ENCODE data around the gene KCNIP3. TPM values are rescaled to one million over a fixed set of nuclear protein-coding genes. Genes with fewer than 3 reads are reported as not detected.
"Not testable (repeated sequence)": the region's sequence is repeated elsewhere in the genome, so short reads cannot be mapped to it uniquely, and the experiment has no call there.

Gene KCNIP3
- total RNA-seq, 1 donor from 2014 or later = 6.0 TPM

DNA sequence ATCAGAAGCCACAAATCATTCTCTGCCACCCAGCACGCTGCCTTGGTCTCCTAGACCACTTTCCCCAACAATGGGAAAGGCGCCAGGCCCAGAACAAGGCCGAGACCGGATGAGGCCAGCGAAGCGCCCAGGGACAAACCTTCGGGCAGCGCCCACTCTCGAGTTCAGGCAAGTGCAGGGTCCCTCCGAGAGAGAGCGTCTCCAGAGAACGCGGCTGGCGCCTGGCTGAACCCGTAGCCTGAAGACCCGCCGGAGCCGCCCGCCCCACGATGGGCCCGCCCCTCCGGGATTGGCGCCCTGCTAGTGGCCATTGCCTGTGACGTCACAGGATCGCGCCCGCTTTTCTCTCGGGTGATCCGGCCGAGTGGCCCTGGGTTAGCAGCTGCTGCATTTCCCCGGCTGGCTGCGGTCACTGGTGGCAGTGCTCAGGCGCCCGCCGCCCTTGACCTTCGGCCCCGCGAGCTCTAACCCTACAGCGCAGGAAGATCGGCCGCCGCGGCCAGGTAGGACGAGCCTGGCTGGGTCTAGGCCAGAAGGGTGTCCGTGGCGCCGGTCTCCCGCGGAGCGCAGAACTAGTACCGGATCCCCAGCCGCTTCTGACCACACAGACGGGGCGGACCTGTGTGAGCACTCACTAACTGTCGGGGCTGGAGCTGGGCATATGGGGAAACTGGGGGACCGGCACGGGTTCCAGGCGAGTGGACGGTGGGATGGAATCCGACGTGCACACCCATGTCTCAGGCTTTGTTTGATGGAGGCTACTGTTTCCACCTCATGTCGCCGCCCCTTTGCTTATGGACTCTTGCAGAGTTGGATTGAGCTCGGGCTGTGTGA is 105.4 kb downstream of the KCNIP3 start, which contains the start of gene FAHD2A:
TSS of gene FAHD2A (plus strand) at position 339 of the 834 bp plus-strand sequence. CDS start 2,851 bp downstream, outside the sequence.
- peak within 1 kb of the TSS; percentile 98 for H3K4me3 Mint-ChIP-seq (ENCODE audit: unreplicated experiment)

GRCh38 chr2:95403204-95403721 is 106.1 kb downstream of the KCNIP3 start:
- not testable (repeated sequence) for H3K36me3 Mint-ChIP-seq (ENCODE audit: low read depth); DNase-seq (ENCODE audit: low spot score); H3K27me3 Mint-ChIP-seq (ENCODE audit: low read depth); H3K9me3 Mint-ChIP-seq (ENCODE audit: low read depth)
- Mint-ChIP-seq H3K27ac (ENCODE audit: unreplicated experiment) (peak overlapping the region; percentile 98), H3K4me3 (ENCODE audit: unreplicated experiment) (peak overlapping the region; percentile 98), H3K4me1 (ENCODE audit: low read depth) (peaks cover 25% of the 10 kb centered on the region)
- TF ChIP-seq, protein P1, sequence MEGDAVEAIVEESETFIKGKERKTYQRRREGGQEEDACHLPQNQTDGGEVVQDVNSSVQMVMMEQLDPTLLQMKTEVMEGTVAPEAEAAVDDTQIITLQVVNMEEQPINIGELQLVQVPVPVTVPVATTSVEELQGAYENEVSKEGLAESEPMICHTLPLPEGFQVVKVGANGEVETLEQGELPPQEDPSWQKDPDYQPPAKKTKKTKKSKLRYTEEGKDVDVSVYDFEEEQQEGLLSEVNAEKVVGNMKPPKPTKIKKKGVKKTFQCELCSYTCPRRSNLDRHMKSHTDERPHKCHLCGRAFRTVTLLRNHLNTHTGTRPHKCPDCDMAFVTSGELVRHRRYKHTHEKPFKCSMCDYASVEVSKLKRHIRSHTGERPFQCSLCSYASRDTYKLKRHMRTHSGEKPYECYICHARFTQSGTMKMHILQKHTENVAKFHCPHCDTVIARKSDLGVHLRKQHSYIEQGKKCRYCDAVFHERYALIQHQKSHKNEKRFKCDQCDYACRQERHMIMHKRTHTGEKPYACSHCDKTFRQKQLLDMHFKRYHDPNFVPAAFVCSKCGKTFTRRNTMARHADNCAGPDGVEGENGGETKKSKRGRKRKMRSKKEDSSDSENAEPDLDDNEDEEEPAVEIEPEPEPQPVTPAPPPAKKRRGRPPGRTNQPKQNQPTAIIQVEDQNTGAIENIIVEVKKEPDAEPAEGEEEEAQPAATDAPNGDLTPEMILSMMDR (IDR thresholded peaks at IDR 0.05) = peak; percentile 76

More for the DNA sequence above, 105.4 kb downstream of the KCNIP3 start, which contains the start of gene FAHD2A:
- TF ChIP-seq, protein P1 (IDR thresholded peaks at IDR 0.05) = no peak
- Mint-ChIP-seq H3K9me3 (ENCODE audit: low read depth) (no peaks in the 10 kb centered on the region), H3K36me3 (ENCODE audit: low read depth) (no peaks in the 10 kb centered on the region), H3K27ac (ENCODE audit: unreplicated experiment) (peak within 1 kb of the TSS; percentile 98), H3K4me1 (ENCODE audit: low read depth) (peaks cover 25% of the 10 kb centered on the region), H3K27me3 (ENCODE audit: low read depth) (no peaks in the 10 kb centered on the region)
- peak; percentile 98 for DNase-seq (ENCODE audit: low spot score)

GRCh38 chr2:95403824-95404223 is 106.7 kb downstream of the KCNIP3 start:
- peaks cover 25% of the 10 kb centered on the region for H3K4me1 Mint-ChIP-seq (ENCODE audit: low read depth)
- not testable (repeated sequence) for H3K9me3 Mint-ChIP-seq (ENCODE audit: low read depth); H3K36me3 Mint-ChIP-seq (ENCODE audit: low read depth); H3K27ac Mint-ChIP-seq (ENCODE audit: unreplicated experiment); H3K27me3 Mint-ChIP-seq (ENCODE audit: low read depth); DNase-seq (ENCODE audit: low spot score)
- H3K4me3 Mint-ChIP-seq (ENCODE audit: unreplicated experiment) = peak overlapping the region; percentile 98

DNA sequence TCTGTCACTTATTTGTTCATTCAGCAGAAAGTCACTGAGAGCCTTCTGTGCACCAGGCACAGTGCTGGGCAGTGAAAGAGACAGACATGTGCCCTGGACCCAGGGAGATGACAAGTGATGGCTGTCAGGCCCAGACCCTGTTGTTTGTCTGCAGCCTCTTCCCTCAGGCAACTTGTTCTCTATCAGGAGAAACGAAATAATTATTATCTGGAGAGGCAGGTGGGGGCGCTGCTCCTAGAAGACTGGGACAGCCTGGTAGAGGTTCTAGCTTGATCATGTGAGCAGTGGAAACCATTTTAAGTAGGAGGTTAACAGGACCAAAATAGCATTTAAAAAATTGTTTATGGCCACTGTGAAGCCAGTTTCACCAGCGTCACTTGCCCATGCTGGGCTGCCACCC is 107.5 kb downstream of the KCNIP3 start:
- not testable (repeated sequence) for H3K36me3 Mint-ChIP-seq (ENCODE audit: low read depth); H3K9me3 Mint-ChIP-seq (ENCODE audit: low read depth); H3K27me3 Mint-ChIP-seq (ENCODE audit: low read depth); DNase-seq (ENCODE audit: low spot score); H3K27ac Mint-ChIP-seq (ENCODE audit: unreplicated experiment); H3K4me3 Mint-ChIP-seq (ENCODE audit: unreplicated experiment)
- H3K4me1 Mint-ChIP-seq (ENCODE audit: low read depth) = peaks cover 25% of the 10 kb centered on the region

DNA sequence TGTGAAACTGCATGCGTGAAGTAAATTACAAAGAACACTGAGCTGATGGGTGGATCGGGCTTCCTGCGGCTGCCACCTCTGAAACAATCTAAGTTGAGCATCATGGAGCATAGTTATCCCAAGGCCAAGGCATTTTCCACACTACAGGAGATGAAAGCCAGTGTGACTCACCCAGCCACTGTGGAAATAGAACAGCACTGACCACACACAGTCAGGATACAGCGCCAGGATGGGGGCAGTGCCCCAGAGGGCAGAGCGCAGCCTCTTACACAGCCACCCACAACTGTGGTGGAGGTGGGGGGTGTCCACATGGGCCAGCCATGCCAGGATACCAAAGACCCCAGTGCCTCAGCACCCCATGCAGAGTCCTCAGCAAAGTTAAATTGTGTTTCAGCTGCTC is 114.1 kb downstream of the KCNIP3 start:
- not testable (repeated sequence) for H3K4me1 Mint-ChIP-seq (ENCODE audit: low read depth); H3K36me3 Mint-ChIP-seq (ENCODE audit: low read depth); DNase-seq (ENCODE audit: low spot score); H3K27me3 Mint-ChIP-seq (ENCODE audit: low read depth); H3K9me3 Mint-ChIP-seq (ENCODE audit: low read depth); H3K4me3 Mint-ChIP-seq (ENCODE audit: unreplicated experiment); H3K27ac Mint-ChIP-seq (ENCODE audit: unreplicated experiment)

DNA sequence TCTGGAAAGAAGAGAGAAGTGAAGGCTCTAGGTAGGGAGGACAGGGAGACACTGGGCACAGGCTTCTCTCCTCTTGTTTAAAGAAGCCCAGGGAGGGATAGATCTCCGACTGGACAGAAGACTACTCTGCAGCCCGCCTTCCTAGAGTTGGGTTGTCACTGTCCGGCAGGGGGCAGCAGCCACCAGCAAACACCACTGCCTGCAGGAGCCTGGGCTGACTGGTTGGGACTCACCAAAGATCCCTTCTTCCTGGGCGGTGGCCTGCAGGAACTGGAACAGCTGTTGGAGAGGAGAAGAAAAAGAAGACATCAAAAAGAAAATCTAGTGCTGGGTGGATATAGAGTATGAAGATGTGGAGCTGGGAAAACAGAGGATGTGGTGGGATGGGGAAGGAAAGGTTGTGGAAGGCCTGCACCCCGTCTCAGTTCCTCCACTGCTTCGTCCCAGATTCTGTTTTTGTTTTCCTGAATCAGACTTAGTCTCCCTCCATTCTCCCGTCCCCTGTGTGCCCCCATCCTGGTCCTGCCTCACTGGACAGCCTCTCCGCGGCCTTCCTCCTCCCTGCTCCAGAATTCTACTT is 117.0 kb downstream of the KCNIP3 start:
- TF ChIP-seq, protein P1 (IDR thresholded peaks at IDR 0.05) = peak; percentile 90
- not testable (repeated sequence) for DNase-seq (ENCODE audit: low spot score); H3K36me3 Mint-ChIP-seq (ENCODE audit: low read depth); H3K4me3 Mint-ChIP-seq (ENCODE audit: unreplicated experiment); H3K4me1 Mint-ChIP-seq (ENCODE audit: low read depth); H3K9me3 Mint-ChIP-seq (ENCODE audit: low read depth); H3K27ac Mint-ChIP-seq (ENCODE audit: unreplicated experiment); H3K27me3 Mint-ChIP-seq (ENCODE audit: low read depth)

DNA sequence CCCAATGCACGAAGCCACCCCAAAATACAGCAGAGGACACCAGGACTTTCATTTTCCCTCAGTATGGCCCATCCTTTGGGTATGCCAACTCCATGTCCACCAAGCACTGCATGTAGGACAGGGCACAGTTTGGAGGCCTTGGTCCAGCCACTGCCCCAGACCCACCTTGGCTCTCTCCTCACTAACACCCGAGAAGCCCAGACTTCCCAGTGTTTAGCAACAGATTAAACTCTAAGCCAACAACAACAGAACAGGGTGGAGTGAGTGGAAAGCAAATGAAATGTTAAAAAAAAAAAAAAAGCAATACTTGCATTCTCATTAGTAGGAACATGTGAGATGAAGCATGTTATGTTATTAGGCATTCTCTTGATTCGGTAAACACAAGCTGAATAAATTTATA is 118.0 kb downstream of the KCNIP3 start:
- DNase-seq (ENCODE audit: low spot score); H3K27ac Mint-ChIP-seq (ENCODE audit: unreplicated experiment); H3K4me1 Mint-ChIP-seq (ENCODE audit: low read depth); H3K27me3 Mint-ChIP-seq (ENCODE audit: low read depth); H3K36me3 Mint-ChIP-seq (ENCODE audit: low read depth); H3K4me3 Mint-ChIP-seq (ENCODE audit: unreplicated experiment); H3K9me3 Mint-ChIP-seq (ENCODE audit: low read depth): not testable (repeated sequence)

DNA sequence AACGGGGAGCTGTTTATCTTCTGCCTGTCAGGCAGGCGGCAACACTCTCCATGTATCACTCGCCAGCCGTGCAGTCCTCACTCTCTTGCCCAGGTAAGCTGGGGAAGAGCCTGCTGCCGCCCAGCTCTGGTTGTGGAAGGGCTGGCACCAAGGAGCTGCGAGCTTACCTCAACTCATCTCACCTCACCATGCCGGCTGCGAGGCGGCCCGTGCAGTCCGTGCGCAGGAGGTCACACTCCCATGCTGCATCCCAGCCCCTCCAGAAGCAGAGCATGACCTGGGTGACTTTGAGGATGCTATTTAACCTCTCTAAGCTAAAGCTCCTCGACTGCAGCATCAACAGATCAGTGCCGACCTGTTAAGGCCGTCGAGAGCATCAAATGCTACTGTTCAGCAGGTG is 118.4 kb downstream of the KCNIP3 start:
- H3K4me1 Mint-ChIP-seq (ENCODE audit: low read depth); H3K27me3 Mint-ChIP-seq (ENCODE audit: low read depth); H3K9me3 Mint-ChIP-seq (ENCODE audit: low read depth); H3K27ac Mint-ChIP-seq (ENCODE audit: unreplicated experiment); DNase-seq (ENCODE audit: low spot score); H3K36me3 Mint-ChIP-seq (ENCODE audit: low read depth); H3K4me3 Mint-ChIP-seq (ENCODE audit: unreplicated experiment): not testable (repeated sequence)

- H3K9me3 Mint-ChIP-seq (ENCODE audit: low read depth); H3K4me1 Mint-ChIP-seq (ENCODE audit: low read depth); DNase-seq (ENCODE audit: low spot score); H3K27ac Mint-ChIP-seq (ENCODE audit: unreplicated experiment); H3K4me3 Mint-ChIP-seq (ENCODE audit: unreplicated experiment); H3K36me3 Mint-ChIP-seq (ENCODE audit: low read depth): not testable (repeated sequence)
- H3K27me3 Mint-ChIP-seq (ENCODE audit: low read depth) = peaks cover 11% of the 10 kb centered on the region
Observed at GRCh38 chr2:95427196-95427867, 130.2 kb downstream of the KCNIP3 start.

Data from chondrocyte (in vitro differentiated cells).